ENCODE data around the gene NSL1.

NSL1 gene

DNA sequence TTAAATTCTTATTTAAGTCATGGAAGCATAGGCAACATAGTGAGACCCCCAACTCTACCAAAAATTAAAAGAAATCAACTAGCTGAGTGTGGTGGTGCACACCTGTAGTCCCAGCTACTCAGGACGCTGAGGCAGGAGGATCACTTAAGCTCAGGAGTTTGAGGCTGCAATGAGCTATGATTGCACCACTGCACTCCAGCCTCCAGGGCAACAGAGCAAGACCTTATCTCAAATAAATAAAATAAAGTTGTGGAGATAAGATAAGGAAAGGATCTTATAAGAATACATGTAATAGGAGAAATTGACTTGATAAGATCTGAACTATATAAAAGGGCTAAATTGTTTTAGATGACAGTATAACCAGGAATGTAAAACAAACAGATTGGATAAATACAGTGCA is 89.7 kb downstream of the NSL1 start:
- no peak for DNase-seq

GRCh38 chr1:212700892-212701819 is 90.4 kb downstream of the NSL1 start:
- no peak for DNase-seq

- peak; percentile 43 for DNase-seq
Observed at GRCh38 chr1:212700223-212700891, 91.2 kb downstream of the NSL1 start.

GRCh38 chr1:212699625-212700222 is 91.9 kb downstream of the NSL1 start, which contains the start of gene BATF3:
TSS of gene BATF3 (minus strand) at chr1:212699840. CDS start at chr1:212699762, 78 bp downstream.
- DNase-seq: peak; percentile 27

DNA sequence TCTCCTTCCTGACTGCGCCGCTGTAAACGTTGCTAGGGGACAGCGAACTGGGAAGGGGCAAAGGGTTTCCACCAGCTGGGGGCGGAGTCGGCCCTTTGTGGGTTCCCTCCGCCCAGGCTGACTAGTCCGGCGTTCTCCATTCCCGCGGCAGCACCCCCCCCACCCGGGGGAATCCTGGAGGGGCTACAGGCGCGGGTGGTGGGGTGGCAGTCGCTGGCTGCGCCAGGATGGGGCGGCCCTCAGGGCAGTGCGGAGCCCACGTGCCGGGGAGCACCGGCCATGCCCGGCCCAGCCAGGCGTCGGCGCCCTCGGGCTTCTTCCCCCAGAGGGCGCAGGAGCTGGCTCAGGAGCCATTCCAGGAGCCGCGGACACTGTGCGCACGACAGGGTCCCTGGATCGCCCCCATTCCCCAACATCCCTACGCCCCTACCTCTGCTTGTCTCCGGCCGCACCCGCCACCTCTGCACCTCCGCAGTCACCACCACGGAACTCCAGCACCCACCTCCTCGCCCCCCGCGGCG is 92.4 kb downstream of the NSL1 start:
- DNase-seq: peak; percentile 41

DNA sequence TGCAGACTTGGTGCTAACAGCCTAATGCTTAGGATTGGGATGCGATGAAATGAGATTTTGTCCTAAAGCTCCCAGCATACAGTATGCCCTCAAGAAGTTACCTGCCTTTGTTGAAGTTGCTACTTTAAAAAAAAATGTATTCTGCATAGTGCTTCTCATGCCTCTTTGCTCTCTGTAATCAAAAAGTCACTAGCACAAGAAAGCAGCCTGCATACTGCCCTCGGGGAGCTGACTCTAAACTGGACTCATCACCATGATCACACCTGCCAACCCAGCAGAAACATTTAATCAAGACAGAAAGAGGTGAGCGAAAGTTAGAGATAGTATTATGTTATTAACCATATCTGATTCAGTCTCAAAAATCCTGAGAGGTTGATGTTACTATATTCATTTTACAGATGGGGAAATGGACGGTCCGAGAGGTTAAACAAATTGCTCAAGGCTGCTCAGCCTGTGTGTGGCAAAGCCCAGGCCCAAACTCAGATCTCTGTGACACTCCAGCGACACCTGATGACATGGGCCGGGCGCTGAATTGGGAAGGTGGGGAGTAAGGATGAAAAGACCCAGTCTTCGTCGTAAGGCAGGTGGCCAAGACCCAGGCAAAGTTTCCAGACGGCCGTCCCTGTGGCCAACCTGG is 93.0 kb downstream of the NSL1 start:
- DNase-seq: no peak

GRCh38 chr1:212696721-212697331 is 94.8 kb downstream of the NSL1 start:
- no peak for DNase-seq

DNA sequence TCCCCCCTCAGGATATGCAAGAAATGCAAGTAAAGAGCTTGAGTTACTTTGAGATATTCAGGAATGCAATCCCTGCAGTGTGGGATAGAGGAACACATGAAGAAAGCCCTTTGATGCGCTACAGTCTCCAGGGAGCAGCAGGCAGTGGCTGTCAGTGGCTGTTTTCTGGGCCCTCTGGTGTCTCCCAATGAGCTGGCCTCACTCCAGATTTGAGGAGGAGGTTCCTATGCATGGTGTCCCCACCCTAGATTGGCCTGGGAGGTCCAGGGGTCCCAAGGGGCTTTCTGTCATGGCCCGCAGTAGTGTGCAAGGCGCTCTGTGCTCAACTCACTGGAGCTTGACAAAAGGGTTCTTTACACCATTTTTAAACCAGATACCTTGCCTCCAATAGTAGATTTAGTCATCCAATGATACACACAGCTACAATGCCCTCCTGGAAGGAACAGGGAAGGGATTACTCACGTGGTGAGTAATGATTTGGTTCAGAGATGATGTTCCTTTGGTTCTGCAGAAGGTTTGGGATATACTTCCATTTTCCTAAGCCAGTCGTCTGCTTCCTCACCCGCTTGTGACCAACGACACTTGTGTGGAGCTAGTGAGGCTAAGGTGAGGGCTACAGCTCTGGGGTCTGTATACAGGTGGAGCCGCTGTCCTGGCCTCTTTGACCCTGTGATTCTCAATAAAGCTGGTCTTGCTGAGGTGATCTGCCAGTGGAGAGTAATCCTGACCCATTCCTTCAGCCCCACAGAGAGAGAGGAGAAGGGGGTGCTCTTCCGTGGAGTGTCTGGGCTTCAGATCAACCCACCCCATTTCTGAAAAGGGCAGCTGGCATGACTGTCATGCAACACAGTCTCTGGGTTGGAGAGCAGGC is 98.6 kb downstream of the NSL1 start:
- DNase-seq: no peak

GRCh38 chr1:212691561-212692071 is 100.0 kb downstream of the NSL1 start:
- no peak for DNase-seq

DNA sequence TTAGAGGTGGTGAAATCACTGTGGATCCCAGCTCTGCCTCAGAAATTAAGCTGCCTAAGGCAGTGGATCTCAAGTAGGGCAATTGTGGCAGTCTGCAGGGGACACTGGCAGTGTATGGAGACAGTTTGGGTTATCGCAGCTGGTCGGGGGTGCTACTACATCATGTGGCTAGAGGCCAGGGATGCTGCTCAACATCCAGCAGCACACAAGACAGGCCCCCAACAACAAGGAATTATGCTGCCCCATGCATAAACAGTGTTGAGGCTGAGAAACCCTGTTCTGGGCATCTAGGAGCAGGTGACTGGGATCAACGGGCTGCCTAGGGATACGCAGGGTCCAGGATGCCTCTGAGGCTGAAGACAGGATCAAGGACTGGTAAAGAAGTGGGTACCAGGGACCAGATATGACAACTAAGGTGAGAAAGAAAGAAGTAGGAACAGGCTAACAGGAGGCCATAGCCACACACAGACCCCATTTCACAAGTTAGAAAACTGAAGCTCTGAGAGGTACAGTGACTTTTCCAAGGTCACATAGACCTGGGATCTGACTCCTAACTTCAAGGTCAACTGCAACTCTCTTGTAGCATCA is 100.7 kb downstream of the NSL1 start:
- no peak for DNase-seq

GRCh38 chr1:212689758-212690529 is 101.6 kb downstream of the NSL1 start:
- DNase-seq: no peak

GRCh38 chr1:212689196-212689725 is 102.3 kb downstream of the NSL1 start:
- DNase-seq: no peak

- DNase-seq: no peak
Observed at GRCh38 chr1:212688341-212689047, 103.1 kb downstream of the NSL1 start.

DNA sequence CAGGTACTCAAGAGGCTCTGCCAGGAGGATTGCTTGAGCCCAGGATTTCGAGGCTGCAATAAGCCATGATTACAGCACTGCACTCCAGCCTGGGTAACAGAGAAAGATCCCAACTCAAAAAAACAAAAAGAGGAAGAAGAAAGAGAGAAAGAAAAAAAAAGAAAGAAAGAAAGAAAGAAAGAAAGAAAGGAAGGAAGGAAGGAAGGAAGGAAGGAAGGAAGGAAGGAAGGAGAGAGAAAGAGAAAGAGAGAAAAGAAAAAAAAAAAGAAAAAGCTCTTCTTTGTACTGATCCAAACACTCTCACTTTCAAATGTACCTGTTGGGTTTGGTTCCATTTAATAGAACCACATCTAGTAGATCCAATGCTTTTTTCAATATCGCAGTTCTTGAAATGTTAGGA is 103.8 kb downstream of the NSL1 start:
- no peak for DNase-seq

- DNase-seq: no peak
Observed at GRCh38 chr1:212686591-212686990, 105.0 kb downstream of the NSL1 start.

DNA sequence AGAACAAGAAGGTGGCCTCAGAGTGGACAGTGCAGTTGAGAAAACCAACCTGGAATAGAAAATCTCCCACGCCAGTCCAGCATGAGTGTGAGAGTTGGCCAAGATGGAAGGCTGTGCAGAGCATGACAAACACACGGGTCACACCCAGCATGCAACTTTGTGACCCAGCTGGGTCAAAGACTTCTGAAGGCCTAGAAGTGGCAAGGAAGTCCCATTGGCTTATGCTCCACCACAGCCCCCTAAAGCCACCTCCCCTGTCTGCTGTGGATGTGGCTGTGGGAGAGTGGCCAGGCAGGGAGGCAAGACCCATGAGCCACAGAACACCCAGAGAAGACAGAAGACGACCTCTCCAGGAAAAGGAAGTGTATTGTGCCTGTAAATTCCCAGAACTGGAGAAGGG is 105.5 kb downstream of the NSL1 start:
- DNase-seq: no peak

DNA sequence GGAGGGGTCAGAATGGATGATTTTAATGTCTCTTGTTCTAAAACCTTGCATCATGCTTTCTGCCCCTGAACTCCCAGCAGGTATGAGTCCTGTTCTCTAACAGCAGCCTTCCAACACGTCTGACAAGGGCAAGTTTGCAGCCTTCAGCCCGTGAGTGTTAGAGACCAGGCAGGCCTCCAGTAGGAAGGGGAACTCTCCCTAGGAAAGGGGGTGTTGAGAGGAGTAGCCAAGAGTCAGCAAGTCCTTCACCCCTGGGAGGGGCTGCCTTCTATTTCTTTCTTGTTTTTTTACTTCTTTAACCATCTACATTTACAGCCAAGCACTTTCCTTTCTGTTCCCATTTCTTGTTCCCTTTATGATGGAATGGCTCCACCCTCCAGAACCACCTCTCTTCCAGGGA is 106.1 kb downstream of the NSL1 start:
- DNase-seq: no peak

- DNase-seq: no peak
Observed at GRCh38 chr1:212684521-212685090, 107.0 kb downstream of the NSL1 start.

DNA sequence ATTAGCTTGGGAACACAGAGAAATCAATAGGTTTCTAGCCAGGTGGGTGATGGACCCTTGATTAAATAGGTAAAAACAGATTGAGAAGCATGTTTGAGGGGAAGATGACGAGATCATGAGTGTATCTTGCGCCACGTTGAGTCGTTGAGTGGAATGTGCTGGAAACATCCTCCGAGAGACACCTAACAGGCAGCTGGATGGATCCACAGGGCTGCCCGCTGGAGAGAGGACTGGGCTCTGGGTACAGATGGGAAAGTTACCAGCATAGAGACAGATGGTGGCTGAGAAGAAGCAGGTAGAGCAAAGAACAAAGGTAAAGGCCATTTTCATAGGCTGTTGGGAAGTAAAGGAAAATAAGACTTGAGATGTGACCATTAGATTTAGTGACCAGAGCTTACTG is 107.5 kb downstream of the NSL1 start:
- DNase-seq: no peak

Data from CD4-positive, alpha-beta T cell treated with Interferon gamma for 1 hour (primary cell).